Pancreas (tissue), 10 donors: ENCODE measurements around the gene OGFR. TPM values are rescaled to one million over a fixed set of nuclear protein-coding genes. Genes with fewer than 3 reads are reported as not detected.

Experiments used
- ATAC-seq, 4 donors: fragments of 200-7000 bp; cut with Tn5 transposase; one replicate each; pipeline versions ENCODE4 v1.8.0 to v1.9.1; 2020; ENCODE audit warnings: mild to moderate bottlenecking in 4 of 4, moderate library complexity in 4 of 4
- DNase-seq, 6 donors: peaks; one replicate each; pipeline ENCODE4 v3.0.0-alpha.2; 2020
- FAIRE-seq: peaks from 2 replicates; lab custom pipeline; 2012; peaks lifted over from hg19 to GRCh38; lab: Jason Lieb, UNC
- H3K27ac ChIP-seq, 4 donors: fragments of 200-600 bp; sonication (generic); 1 replicate in 3 of 4; 2 replicates in 1 of 4; pipeline versions ENCODE4 v1.5.0 to v1.8.0; 2020
- H3K27me3 ChIP-seq, 4 donors: fragments of 200-600 bp; one replicate each; pipeline ENCODE4 v1.8.0; 2021
- H3K36me3 ChIP-seq, 3 donors: fragments of 200-600 bp; sonication (generic) in 1 of 3; one replicate each; pipeline versions ENCODE4 v1.5.0 to v1.8.0; 2020 to 2021
- H3K4me1 ChIP-seq, 3 donors: fragments of 200-600 bp; one replicate each; pipeline ENCODE4 v1.8.0; 2021
- H3K4me3 ChIP-seq, 4 donors: fragments of 200-600 bp; sonication (generic) in 2 of 4; one replicate each; pipeline versions ENCODE4 v1.5.0 to v1.8.0; 2020 to 2021
- H3K9me3 ChIP-seq, 4 donors: fragments of 200-600 bp; one replicate each; pipeline ENCODE4 v1.8.0; 2021
- CTCF ChIP-seq, 4 donors: fragments of 200-600 bp; sonication (generic) in 3 of 4; IDR thresholded peaks; one replicate each; pipeline versions ENCODE4 v1.5.0 to v1.8.0; 2021; ENCODE audit warnings: antibody characterized with exemption in 4 of 4
- WGBS, 2 donors: extraction: QIAGEN DNeasy Blood & Tissue Kit; methylation state at CpG; one replicate each; pipeline ENCODE4 v1.1.7; 2013; 5-methylcytosine and 5-hydroxymethylcytosine counted together
- intact Hi-C, 3 donors: fragments of 100-400 bp; cut with DNase I; formaldehyde crosslinking; loops; one replicate each; pipeline versions ENCODE4 v1.11.1 to v1.14.2; 2022
- polyA plus RNA-seq, 2 donors: library from polyadenylated mRNA; stranded (reverse); fragments of 200-250 nt; gene quantifications; one replicate each; pipeline ENCODE4 v1.2.3, GENCODE V29; 2013
- total RNA-seq, 6 donors: library from RNA; stranded (reverse); fragmentation: NEBNext Ultra II Directional in 4 of 6; extraction: Animal tissue kit (Norgen Biotek cat#: 25700) in 4 of 6; gene quantifications; one replicate each; pipeline versions ENCODE4 v1.2.1 to v1.2.4, GENCODE V29; 2021 to 2023
- donor health status: healthy with polysubstance abuse.
- donor health status: DM: no; HTN: no; CAD: no; lungs with moderate emphysema.
- donor health status: DM: no; HTN: no; CAD: no.
- donor health status: control.
- donor health status: control.
- donor health status: Bipolar disorder and iron deficiency.
- donor health status: DM: yes; HTN: yes; CAD: no.
- donor health status: DM: no; HTN: no; CAD: no.
- donor health status: DM: no; HTN: no; CAD: no.
- donor health status: DM: yes; HTN: yes; CAD: no.

OGFR gene
- total and polyA plus RNA-seq, 8 donors = 18.1 to 79.5 (median 23.0) TPM

- peak in 3 of 6 donors; percentile 54 to 83 (median 81) for DNase-seq
- no peak for TF ChIP-seq CTCF (IDR thresholded peaks at IDR 0.05)
- H3K27me3 ChIP-seq = peaks cover 0 to 5% (median 0%) of the 10 kb centered on the region in 4 donors
- 24 to 26% methylated on average over 25 of the region's 25 CpGs for WGBS, 2 donors
- peak overlapping the region in 1 of 4 donors; percentile 15 for H3K27ac ChIP-seq
- H3K9me3 ChIP-seq = no peaks in the 10 kb centered on the region
- ATAC-seq = peak; percentile 29 to 46 (median 39)
- H3K4me1 ChIP-seq = peaks cover 0 to 6% (median 0%) of the 10 kb centered on the region in 3 donors
- no peak overlapping the region for H3K4me3 ChIP-seq
- intact Hi-C loops = no loop called here
- no peaks in the 10 kb centered on the region for H3K36me3 ChIP-seq
- FAIRE-seq = no peak
Measured at GRCh38 chr20:62818592-62819493, 14.2 kb downstream of the OGFR start.

GRCh38 chr20:62819494-62820174, 15.0 kb downstream of the OGFR start:
- no peak overlapping the region for H3K27ac ChIP-seq
- intact Hi-C loops = no loop called here
- H3K4me1 ChIP-seq = peaks cover 0 to 6% (median 6%) of the 10 kb centered on the region in 3 donors
- no peaks in the 10 kb centered on the region for H3K9me3 ChIP-seq
- DNase-seq (peak in 1 of 6 donors; percentile 40), FAIRE-seq (no peak), ATAC-seq (no peak)
- WGBS, 2 donors = 47 to 54% methylated on average over 15 to 16 of the region's 16 CpGs
- TF ChIP-seq CTCF (IDR thresholded peaks at IDR 0.05) = no peak
- no peak overlapping the region for H3K4me3 ChIP-seq
- peaks cover 0 to 5% (median 0%) of the 10 kb centered on the region in 4 donors for H3K27me3 ChIP-seq
- no peaks in the 10 kb centered on the region for H3K36me3 ChIP-seq

- intact Hi-C loops = no loop called here
- no peak for FAIRE-seq
- H3K36me3 ChIP-seq = no peaks in the 10 kb centered on the region
- H3K27ac ChIP-seq = no peak overlapping the region
- no peak for TF ChIP-seq CTCF (IDR thresholded peaks at IDR 0.05)
- no peak for ATAC-seq
- no peak overlapping the region for H3K4me3 ChIP-seq
- H3K9me3 ChIP-seq = no peaks in the 10 kb centered on the region
- 62 to 79% methylated on average over 23 of the region's 23 CpGs for WGBS, 2 donors
- H3K4me1 ChIP-seq = peaks cover 0 to 7% (median 6%) of the 10 kb centered on the region in 3 donors
- H3K27me3 ChIP-seq = peaks cover 0 to 5% (median 0%) of the 10 kb centered on the region in 4 donors
- DNase-seq = peak in 1 of 6 donors; percentile 30
Measured at GRCh38 chr20:62820208-62820961, 15.8 kb downstream of the OGFR start.

- FAIRE-seq (no peak), DNase-seq (peak in 1 of 6 donors; percentile 34), ATAC-seq (no peak)
- intact Hi-C loops = no loop called here
- no peak overlapping the region for H3K27ac ChIP-seq
- 70 to 82% methylated on average over 19 of the region's 19 CpGs for WGBS, 2 donors
- H3K27me3 ChIP-seq = peaks cover 0 to 5% (median 0%) of the 10 kb centered on the region in 4 donors
- no peaks in the 10 kb centered on the region for H3K9me3 ChIP-seq
- no peak overlapping the region for H3K4me3 ChIP-seq
- H3K36me3 ChIP-seq = no peaks in the 10 kb centered on the region
- no peak for TF ChIP-seq CTCF (IDR thresholded peaks at IDR 0.05)
- peaks cover 0 to 7% (median 6%) of the 10 kb centered on the region in 3 donors for H3K4me1 ChIP-seq
Measured at GRCh38 chr20:62820962-62821725, 16.5 kb downstream of the OGFR start.
